ENCODE measurements around the gene KCNAB1. TPM values are rescaled to one million over a fixed set of nuclear protein-coding genes. Genes with fewer than 3 reads are reported as not detected.
"Not testable (repeated sequence)": the region's sequence is repeated elsewhere in the genome, so short reads cannot be mapped to it uniquely, and the experiment has no call there.

Gene KCNAB1
- total RNA-seq, 2 experiments from 2014 or later, result not detected

- Mint-ChIP-seq H3K4me1 (no peaks in the 10 kb centered on the region), H3K27ac (no peak overlapping the region), H3K27me3 (no peaks in the 10 kb centered on the region), H3K36me3 (no peaks in the 10 kb centered on the region), H3K9me3 (no peaks in the 10 kb centered on the region), H3K4me3 (no peak overlapping the region)
- DNase-seq, result no peak
These were observed 59.7 kb downstream of the KCNAB1 start for GRCh38 chr3:156180077-156180476.

DNA sequence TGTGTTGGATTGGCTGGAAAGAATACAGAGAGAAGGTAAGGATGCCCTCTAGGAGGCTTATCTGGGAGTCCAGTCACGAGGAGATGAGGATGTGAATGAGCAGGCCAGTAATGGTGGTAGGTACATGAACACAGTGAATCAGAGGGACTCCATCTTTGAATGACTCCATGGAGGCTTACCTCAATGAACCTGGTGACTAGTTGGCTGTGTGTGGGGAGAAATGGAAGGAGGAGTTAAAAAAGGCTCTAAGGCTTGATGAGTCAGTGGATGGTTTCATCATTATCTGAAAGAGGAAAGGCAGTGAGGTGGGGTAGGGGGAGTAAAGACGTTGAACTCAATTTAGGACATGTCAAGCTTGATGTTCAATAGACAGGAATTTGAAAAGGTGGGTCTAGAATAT is 61.1 kb downstream of the KCNAB1 start:
- H3K4me1 Mint-ChIP-seq, result no peaks in the 10 kb centered on the region
- H3K36me3 Mint-ChIP-seq, result no peaks in the 10 kb centered on the region
- no peak for DNase-seq
- H3K4me3 Mint-ChIP-seq, result no peak overlapping the region
- no peaks in the 10 kb centered on the region for H3K27me3 Mint-ChIP-seq
- no peak overlapping the region for H3K27ac Mint-ChIP-seq
- H3K9me3 Mint-ChIP-seq, result no peaks in the 10 kb centered on the region

DNA sequence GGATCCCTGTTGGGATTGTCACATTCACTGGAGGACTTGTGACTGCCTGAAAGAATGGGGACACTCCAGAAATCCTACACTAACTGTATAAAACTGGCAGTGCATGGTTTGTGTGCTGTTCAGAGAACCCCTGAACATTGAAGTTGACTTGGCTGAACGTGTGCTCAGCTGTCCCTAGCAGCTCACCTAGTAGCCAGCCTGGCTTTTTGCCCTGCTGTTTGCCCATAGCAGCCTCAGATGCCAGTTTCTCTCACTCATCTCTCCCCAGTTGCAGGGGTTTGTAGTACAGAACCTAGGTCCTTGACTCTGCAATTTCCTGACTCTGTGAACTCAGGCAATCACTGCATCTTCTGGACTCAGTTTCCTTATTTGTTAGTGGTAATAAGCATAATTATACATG is 63.0 kb downstream of the KCNAB1 start:
- Mint-ChIP-seq H3K27me3 (no peaks in the 10 kb centered on the region), H3K27ac (no peak overlapping the region), H3K4me3 (no peak overlapping the region)

DNA sequence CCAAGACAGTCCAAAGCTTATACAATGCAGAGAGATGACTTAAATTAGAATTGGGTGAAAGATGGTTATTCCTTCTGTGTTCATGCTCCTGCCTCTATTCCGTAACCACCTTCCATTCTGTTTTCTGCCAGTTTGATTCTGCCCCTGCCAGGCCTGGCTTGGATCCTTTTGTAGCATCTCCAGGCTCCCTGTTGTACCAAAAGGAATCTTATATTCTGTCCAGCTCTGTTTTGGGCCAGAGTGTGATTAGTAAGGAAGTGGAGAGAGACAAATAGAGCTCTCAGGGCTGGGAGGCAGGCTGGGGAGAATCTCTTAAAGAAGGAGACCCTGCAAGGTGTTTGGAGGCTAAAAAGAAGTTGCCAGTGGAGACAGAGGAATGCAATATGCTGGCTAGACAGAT is 63.8 kb downstream of the KCNAB1 start:
- H3K36me3 Mint-ChIP-seq, result no peaks in the 10 kb centered on the region
- DNase-seq, result no peak
- H3K27ac Mint-ChIP-seq, result no peak overlapping the region
- H3K9me3 Mint-ChIP-seq, result no peaks in the 10 kb centered on the region
- no peaks in the 10 kb centered on the region for H3K4me1 Mint-ChIP-seq
- H3K27me3 Mint-ChIP-seq, result no peaks in the 10 kb centered on the region
- H3K4me3 Mint-ChIP-seq, result no peak overlapping the region

More for the DNA sequence above, 63.0 kb downstream of the KCNAB1 start:
- Mint-ChIP-seq H3K36me3 (no peaks in the 10 kb centered on the region), H3K9me3 (no peaks in the 10 kb centered on the region), H3K4me1 (no peaks in the 10 kb centered on the region)
- DNase-seq, result no peak

DNA sequence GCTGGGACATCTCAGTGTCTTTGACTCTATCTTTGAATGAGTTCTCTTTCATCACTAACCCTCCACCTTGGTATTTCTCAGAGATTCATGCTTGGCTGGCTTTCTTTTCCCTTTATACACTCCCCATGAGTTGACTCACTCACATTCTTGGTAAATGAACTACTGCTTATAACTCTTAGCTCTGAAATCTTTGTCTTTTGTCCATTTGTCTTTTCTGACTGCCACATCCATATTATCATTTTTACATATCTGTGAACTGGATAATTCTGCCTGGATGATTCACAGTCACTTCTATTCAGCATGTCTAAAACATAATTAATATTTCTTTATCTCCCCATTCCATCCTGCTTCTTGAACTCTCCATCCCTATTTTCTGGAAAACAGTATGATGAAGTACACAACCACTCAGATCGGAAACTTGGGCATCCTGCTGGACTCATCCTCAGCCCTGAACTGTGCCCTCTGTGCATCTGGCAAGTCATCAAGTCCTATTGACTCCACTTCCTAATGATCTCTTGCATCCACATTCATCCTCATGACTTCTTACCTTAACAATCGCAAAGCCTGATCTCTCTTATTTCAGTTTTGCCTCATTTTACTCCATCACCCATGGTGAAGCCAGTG is 66.9 kb downstream of the KCNAB1 start:
- no peak overlapping the region for H3K4me3 Mint-ChIP-seq
- no peaks in the 10 kb centered on the region for H3K27me3 Mint-ChIP-seq
- DNase-seq, result no peak
- H3K36me3 Mint-ChIP-seq, result no peaks in the 10 kb centered on the region
- no peak overlapping the region for H3K27ac Mint-ChIP-seq
- H3K9me3 Mint-ChIP-seq, result no peaks in the 10 kb centered on the region
- H3K4me1 Mint-ChIP-seq, result no peaks in the 10 kb centered on the region

GRCh38 chr3:156188757-156189156 is 68.4 kb downstream of the KCNAB1 start:
- Mint-ChIP-seq H3K27ac (no peak overlapping the region), H3K27me3 (no peaks in the 10 kb centered on the region), H3K9me3 (no peaks in the 10 kb centered on the region), H3K4me1 (no peaks in the 10 kb centered on the region), H3K4me3 (no peak overlapping the region), H3K36me3 (no peaks in the 10 kb centered on the region)
- no peak for DNase-seq

GRCh38 chr3:156189927-156190326 is 69.5 kb downstream of the KCNAB1 start:
- H3K4me3 Mint-ChIP-seq, result no peak overlapping the region
- H3K36me3 Mint-ChIP-seq, result no peaks in the 10 kb centered on the region
- H3K27ac Mint-ChIP-seq, result no peak overlapping the region
- DNase-seq, result no peak
- no peaks in the 10 kb centered on the region for H3K4me1 Mint-ChIP-seq
- H3K9me3 Mint-ChIP-seq, result no peaks in the 10 kb centered on the region
- no peaks in the 10 kb centered on the region for H3K27me3 Mint-ChIP-seq

GRCh38 chr3:156194945-156195344 is 74.6 kb downstream of the KCNAB1 start:
- H3K36me3 Mint-ChIP-seq, H3K9me3 Mint-ChIP-seq: not testable (repeated sequence)

GRCh38 chr3:156197152-156197551 is 76.8 kb downstream of the KCNAB1 start:
- H3K27ac Mint-ChIP-seq, H3K9me3 Mint-ChIP-seq, DNase-seq, H3K4me1 Mint-ChIP-seq, H3K4me3 Mint-ChIP-seq, H3K36me3 Mint-ChIP-seq: not testable (repeated sequence)
- peaks cover 20% of the 10 kb centered on the region for H3K27me3 Mint-ChIP-seq

More at GRCh38 chr3:156194945-156195344, 74.6 kb downstream of the KCNAB1 start:
- not testable (repeated sequence) for H3K4me1 Mint-ChIP-seq, H3K4me3 Mint-ChIP-seq, DNase-seq, H3K27ac Mint-ChIP-seq
- H3K27me3 Mint-ChIP-seq, result peaks cover 20% of the 10 kb centered on the region

DNA sequence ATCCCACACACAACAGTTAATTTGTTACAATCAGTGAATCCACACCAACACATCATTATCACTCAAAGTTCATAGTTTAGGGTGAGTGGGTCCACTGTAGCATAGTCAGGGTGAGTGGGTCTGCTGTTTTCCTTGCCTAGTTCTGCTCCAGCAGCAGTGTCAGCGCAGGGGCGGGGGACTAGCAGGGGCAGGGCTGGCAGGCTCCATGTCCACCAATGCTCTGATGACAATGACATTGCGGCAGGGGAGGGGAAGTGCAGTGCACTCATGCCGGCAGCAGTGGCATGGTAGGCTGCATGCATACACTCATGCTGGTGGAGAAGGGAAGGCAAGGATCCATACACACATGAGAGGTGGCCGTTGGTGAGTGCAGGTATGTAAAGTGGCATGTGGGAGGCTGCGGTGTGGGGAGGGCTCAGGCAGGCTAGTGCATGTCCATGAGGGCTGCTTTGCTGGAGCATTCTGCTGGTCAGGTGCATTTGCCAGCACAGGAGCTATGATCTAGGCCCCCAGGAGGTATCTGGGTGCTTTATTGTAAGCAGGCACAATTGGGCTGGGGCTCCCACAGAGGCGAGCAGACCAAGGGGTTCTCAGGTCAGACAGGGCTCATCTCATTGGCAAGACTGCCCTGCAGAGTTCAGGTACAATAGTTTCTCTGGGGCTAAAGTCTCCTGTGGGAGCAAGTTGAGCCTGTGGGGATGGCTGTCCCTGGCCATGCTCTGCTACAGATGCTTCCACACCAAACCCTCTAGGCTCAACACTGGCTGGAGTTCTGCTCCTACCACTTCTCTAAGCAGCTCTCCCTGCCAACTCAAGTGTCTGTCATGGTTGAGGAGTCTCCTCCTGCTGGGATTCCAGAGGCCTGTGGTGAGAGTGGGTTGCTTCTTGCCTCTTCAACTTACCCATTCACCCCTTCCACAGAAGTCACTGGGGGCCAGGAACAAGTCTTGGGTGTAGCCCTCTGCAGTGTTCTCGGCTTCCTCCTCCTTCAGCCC is 81.3 kb downstream of the KCNAB1 start:
- Mint-ChIP-seq H3K9me3 (no peaks in the 10 kb centered on the region), H3K27me3 (peaks cover 12% of the 10 kb centered on the region), H3K4me3 (no peak overlapping the region), H3K4me1 (no peaks in the 10 kb centered on the region), H3K27ac (no peak overlapping the region), H3K36me3 (no peaks in the 10 kb centered on the region)
- DNase-seq, result no peak

- Mint-ChIP-seq H3K4me1 (no peaks in the 10 kb centered on the region), H3K9me3 (no peaks in the 10 kb centered on the region), H3K27me3 (peaks cover 3% of the 10 kb centered on the region), H3K36me3 (no peaks in the 10 kb centered on the region), H3K27ac (no peak overlapping the region), H3K4me3 (no peak overlapping the region)
- no peak for DNase-seq
These were observed 85.8 kb downstream of the KCNAB1 start for GRCh38 chr3:156206157-156206556.

DNA sequence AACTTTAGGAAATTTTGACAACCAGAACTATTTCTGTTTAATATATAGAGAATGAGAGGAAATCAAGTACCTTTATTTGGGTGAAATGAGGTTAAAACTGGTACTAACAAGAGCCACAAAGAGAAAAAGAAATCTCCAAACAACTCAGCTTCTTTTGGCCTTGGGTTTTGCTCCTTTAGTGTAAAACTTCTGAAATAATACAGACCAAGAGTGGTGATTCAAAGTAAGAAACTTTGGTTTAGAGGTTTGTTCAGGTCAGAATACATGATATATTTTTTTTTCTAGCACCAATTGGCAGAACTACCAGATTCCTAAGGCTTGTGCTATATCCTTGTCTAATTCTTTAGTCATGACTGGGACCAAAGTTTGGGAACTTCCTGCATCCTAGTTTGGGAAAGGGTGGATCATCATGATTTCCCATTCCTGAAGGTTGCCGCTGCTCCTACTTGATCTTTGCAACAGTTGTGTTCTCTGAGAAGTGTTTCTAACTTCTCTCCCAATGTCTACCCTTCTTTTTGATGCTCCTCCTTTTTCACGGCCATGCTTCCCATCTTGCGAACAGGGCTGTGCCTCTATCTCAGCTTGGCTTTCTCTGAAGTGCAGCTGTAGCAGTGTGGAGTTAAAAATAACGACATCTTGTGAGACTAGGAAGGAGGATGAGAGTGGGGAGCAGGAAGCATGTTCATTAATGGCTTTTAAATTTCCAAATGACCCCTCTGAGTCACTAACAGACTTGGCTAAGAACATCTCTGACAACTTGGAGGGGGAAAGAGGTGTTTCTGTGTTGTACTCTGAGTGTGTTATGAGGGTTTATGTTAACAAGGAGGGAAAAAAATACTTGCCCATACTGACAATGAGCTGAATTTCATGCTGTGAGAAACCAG is 87.7 kb downstream of the KCNAB1 start:
- no peak overlapping the region for H3K27ac Mint-ChIP-seq
- H3K36me3 Mint-ChIP-seq, result no peaks in the 10 kb centered on the region

DNA sequence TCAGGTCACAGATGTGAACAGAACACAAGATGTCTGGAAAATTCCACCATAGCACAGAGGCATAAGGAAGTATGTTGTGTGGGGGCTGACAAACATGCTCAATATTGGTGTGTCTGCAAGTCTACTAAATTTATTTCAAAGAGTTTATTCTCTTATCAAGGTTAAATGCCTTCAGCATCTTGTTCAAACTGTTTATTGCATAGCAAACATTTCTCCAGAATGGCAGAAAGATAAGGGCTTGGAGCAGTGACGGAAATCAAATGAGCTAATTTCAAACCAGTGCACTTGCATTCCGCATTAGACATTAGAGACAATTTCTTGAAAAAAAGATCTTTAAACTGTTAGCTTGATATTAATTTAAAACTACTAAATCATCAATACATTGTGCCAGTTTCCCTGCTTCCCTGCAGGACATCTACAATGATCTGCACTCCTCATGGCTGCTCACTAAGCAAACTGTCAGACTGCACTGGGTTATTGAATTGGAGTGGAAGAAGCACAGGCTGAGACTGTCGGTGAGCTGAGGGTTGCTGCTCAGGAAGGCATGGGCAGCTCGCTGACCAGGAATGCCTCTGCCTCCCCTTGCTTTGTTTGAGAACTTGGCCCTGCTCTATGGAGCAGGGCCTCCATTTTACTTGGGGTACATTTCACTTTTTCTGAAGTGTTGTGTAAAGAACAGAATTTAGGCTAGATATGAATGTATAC is 89.4 kb downstream of the KCNAB1 start:
- Mint-ChIP-seq H3K4me1 (no peaks in the 10 kb centered on the region), H3K27me3 (peaks cover 8% of the 10 kb centered on the region), H3K27ac (no peak overlapping the region), H3K36me3 (no peaks in the 10 kb centered on the region), H3K4me3 (no peak overlapping the region), H3K9me3 (no peaks in the 10 kb centered on the region)
- no peak for DNase-seq

More for the DNA sequence above, 87.7 kb downstream of the KCNAB1 start:
- DNase-seq, result no peak
- Mint-ChIP-seq H3K4me3 (no peak overlapping the region), H3K9me3 (no peaks in the 10 kb centered on the region), H3K27me3 (peaks cover 11% of the 10 kb centered on the region), H3K4me1 (no peaks in the 10 kb centered on the region)

DNA sequence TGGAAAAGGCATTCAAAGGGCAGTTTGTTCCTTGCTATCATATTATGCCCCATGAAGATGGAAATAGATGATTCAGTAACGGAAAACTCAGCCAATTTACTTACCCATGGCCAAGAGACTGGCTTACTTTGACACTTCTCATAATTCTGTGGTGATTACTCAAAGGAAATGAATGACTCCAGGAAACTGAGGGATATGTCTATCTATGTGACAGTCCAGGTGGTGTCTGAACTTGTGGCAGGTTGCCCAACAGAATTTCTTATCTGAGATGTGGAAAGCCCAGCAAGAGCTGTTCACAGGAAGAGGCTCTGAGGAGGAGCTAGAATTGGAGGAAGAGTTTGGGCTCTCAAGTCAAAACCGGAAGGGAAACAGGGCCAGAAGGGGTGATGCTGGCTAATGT is 91.2 kb downstream of the KCNAB1 start:
- peaks cover 8% of the 10 kb centered on the region for H3K27me3 Mint-ChIP-seq
- DNase-seq, result no peak
- no peaks in the 10 kb centered on the region for H3K36me3 Mint-ChIP-seq
- H3K4me3 Mint-ChIP-seq, result no peak overlapping the region
- no peak overlapping the region for H3K27ac Mint-ChIP-seq
- H3K4me1 Mint-ChIP-seq, result no peaks in the 10 kb centered on the region
- no peaks in the 10 kb centered on the region for H3K9me3 Mint-ChIP-seq
